Activated naive CD8-positive, alpha-beta T cell treated with anti-CD3 and anti-CD28 coated beads, Interleukin-2, amount 50 U/mL, for 16 hours (primary cell): ENCODE results near the gene SIM2.
"Not testable (repeated sequence)": the region's sequence is repeated elsewhere in the genome, so short reads cannot be mapped to it uniquely, and the experiment has no call there.

Experiments used
- DNase-seq: peaks from one replicate; pipeline ENCODE4 v3.0.0-alpha.2; 2020; ENCODE audit warnings: low read depth, low spot score

The SIM2 gene, protein sequence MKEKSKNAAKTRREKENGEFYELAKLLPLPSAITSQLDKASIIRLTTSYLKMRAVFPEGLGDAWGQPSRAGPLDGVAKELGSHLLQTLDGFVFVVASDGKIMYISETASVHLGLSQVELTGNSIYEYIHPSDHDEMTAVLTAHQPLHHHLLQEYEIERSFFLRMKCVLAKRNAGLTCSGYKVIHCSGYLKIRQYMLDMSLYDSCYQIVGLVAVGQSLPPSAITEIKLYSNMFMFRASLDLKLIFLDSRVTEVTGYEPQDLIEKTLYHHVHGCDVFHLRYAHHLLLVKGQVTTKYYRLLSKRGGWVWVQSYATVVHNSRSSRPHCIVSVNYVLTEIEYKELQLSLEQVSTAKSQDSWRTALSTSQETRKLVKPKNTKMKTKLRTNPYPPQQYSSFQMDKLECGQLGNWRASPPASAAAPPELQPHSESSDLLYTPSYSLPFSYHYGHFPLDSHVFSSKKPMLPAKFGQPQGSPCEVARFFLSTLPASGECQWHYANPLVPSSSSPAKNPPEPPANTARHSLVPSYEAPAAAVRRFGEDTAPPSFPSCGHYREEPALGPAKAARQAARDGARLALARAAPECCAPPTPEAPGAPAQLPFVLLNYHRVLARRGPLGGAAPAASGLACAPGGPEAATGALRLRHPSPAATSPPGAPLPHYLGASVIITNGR

DNA sequence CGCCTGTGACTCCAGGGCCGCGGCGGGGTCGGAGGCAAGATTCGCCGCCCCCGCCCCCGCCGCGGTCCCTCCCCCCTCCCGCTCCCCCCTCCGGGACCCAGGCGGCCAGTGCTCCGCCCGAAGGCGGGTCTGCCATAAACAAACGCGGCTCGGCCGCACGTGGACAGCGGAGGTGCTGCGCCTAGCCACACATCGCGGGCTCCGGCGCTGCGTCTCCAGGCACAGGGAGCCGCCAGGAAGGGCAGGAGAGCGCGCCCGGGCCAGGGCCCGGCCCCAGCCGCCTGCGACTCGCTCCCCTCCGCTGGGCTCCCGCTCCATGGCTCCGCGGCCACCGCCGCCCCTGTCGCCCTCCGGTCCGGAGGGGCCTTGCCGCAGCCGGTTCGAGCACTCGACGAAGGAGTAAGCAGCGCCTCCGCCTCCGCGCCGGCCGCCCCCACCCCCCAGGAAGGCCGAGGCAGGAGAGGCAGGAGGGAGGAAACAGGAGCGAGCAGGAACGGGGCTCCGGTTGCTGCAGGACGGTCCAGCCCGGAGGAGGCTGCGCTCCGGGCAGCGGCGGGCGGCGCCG lies at the start of gene SIM2:
SIM2 (plus strand) TSS at position 135 of the 565 bp plus-strand sequence. CDS start 632 bp downstream, outside the sequence.
- DNase-seq: no peak

DNA sequence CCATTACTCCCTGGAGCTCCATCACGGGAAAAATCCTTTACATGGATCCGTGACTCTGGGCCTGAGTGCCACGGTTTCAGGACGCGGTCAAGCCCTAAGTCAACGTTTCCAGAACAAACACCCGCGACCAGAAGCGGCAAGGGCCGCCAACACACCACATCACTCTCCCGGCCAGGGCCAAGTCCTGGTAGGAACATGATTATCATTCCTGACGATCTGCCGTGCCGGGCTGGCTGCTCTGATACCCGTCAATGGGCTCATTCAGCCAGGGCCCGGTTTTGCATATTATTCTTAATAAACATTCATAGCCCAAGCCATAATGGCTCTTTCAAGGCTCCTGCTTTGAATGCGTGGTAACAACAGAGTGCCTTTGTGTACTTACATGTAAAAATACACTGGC lies 44.6 kb upstream of the SIM2 start:
- DNase-seq: no peak

DNA sequence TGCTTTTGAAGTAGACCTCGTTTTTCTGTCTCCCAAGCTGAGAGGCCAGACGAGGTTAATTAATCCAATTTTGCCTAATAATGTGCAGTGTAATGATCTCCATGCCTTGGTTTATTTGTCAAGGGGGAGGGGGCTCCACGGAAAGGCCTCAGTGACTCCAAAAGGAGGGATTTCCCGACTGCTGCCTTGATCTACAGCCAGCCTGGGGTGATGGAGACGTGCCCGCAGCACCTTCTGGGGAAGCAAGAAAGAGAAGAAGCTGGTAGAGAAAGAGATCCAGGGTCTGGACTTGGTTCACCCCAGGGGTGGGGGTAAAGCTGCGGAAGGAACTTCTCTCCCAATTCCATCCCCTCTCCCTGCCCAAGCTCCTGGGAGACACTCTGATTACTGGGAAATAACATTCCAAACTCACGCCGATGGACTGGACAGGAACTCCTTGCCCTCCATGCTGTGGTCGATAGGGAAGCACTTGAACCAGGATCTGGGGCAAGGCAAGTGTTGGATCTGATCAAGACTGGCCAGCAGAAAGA lies 44.1 kb upstream of the SIM2 start:
- DNase-seq: no peak

DNA sequence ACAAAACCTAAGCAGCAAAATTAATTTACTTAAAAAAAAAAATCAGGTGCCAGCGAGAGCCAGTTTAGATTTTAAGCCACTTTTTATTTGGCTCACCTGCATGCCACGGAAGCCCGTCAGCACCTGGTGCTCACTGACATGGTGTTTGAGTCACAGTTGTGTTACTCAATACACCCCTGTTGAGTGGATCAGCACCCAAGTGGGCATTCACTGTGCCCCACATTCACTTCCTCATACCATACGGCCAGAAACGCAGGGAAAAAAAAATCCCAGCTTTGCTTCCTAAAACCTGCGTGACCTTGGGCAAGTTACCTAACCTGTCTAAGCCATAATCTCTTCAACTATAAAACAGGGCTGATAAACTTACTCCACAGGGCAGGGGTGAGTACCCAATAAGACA lies 42.8 kb upstream of the SIM2 start:
- no peak for DNase-seq

DNA sequence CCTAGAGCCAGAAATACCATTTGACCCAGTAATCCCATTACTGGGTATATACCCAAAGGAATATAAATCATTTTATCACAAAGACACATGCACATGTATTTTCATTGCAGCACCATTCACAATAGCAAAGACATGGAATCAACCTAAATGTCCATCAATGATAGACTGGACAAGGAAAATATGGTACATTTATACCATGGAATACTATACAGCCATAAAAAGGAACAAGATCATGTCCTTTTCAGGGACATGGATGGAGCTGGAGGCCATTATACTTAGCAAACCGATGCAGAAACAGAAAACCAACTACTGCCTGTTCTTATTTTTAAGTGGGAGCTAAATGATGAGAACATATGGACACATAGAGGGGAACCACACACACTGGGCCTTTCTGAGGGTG lies 41.6 kb upstream of the SIM2 start:
- not testable (repeated sequence) for DNase-seq

DNA sequence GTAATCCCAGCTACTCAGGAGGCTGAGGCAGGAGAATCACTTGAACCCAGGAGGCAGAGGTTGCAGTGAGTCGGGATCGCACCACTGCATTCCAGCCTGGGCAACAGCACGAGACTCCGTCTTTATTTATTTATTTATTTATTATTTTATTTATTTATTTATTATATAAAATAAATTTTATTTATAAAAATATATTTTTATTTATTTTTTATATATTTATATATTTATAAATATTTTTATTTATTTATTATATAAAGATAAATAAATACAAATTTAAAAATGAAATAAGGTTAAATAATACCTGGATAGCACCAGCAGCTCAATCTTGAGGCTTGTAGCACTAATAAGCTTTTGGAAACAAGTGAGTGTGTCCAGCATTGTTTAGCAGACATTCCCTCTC lies 40.9 kb upstream of the SIM2 start:
- no peak for DNase-seq

DNA sequence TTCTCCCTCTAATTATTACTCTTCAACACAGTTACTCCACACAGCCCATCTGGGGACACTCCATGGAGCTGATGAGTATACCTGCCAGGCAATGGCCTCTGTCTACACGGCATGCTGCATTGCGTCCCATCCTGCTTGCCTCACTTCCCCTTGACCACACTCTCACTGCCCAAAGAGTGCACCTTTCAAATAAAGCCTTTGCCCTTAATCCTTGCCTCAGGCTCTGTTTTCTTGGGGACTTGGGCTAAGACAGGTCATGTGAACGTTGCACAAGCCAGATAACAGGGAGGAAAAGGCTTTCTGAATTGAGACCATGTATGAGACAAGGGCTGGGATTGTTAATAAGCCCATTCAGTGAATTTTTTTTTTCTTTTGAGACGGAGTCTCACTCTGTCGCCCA lies 40.0 kb upstream of the SIM2 start:
- DNase-seq: no peak

DNA sequence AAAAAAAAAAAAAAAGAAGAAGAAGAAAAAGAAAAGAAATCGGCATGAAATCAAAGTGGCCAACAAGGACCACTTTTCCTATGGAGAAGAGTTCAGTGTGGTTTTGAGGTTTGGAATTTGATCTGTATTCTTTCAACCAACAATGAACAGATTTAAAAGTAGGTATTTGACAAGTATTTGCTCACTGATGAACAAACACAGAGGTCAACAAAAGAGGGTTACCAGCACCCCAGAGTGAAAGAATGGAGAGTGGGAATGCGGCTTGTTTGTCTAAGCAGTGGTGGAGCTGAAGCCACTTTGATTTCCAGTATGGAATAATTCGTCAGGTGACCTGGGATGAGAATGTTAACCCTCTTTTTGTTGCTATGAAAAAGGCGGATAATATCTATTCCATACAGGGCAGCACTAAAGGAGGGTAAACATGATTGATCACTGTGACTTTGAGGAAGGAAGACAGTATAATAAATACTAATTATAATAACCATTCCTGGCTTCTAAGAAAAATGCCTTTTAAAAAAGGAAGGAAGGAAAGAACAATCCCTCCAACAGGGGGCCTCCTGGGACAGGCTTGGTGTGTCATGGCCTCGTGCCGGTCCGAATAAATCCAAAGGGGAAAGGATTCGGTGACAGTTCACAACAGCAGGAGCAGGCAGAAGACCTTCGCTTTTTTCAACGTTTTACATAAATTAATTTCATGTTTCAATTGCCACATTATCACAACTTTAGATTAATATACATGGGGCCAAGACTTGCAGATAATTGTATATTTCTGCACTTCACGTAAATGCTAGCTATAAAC lies 37.2 kb upstream of the SIM2 start:
- DNase-seq: no peak

DNA sequence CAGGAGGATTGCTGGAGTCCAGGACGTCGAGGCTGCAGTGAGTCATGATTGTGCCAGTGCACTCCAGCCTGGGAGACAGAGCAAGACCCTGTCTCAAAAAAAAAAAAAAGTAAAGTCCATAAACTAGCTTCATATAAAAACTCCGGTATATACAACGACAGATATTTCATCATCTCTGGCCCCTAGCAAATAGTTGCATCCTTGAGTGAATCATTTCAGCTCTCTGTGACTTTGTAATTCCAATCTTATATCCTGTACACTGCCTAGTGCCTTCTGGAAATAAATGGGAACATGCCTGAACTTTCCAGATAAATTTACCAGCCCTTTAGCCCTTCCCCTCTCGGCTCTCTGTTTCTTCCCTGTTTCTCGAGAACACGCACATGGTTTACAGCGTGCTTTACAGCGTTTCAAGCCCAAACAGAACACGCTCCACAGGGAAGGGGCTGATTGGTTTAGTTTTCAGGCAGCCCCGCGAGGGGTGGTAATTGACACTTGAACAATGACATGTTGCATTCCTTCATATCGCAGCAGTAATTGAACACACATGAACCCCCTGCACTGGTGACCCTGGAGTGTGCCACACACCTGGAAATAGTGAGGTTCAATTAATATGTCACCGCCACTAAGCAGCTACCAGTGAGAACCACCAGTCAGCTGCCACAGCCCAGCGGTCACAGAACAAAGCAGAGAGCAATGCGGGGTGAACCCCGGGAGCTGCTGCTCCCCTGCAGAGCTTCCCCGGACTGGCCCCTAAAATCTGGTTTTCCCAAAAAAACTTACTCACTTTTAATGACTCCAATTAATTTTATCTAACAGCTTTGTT lies 35.7 kb upstream of the SIM2 start:
- DNase-seq: no peak

DNA sequence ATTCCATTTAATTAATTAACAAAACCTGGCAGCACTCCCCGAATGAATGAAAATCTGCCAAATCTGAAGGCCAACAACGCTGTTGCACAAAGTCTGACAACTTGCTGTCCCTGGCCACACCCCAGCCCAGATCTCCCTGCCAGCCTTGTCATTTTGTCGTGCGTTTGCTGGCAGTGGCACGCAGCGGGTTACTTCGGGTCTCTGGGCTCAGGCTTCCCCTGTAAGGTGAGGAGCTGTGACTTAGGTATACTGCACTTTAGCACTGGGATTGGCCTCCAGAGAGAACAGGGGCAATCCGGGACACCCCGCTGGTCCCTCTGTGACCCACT lies 34.3 kb upstream of the SIM2 start:
- DNase-seq: no peak

DNA sequence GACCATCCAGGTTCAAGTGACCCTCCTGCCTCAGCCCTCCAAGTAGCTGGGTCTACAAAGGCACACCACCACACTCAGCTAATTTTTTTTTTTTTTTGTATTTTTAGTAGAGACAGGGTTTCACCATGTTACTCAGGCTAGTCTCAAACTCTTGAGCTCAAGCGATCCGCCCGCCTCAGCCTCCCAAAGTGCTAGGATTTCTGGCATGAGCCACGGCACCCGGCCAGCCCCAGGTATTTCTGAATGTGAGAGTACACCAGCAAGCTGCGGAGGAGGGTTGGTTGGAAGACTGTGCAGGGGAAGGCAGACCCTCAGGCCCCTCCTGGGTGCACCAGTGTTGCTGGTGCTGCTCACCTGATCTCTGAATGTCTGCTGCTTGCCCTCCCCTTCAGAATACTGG lies 33.1 kb upstream of the SIM2 start:
- no peak for DNase-seq

DNA sequence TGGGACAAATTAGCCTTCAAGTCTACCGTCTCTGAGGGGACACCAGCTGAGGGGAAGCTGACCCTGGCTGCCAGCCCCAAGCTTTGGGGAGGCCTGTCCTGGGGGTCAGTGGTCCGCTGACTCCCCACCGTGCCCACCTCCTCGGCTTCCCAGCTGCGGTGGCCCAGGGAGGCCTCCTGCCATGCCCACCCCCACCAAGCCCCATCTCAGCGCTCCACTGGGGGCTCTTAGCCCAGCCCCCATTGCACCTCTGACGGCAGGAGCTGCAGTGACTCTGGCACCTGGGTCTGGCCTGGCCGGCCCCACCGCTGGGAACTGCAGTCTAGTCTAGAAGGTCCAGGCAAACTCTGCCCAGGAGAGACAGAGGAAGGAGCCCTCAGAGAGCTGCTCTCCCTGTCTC lies 30.2 kb upstream of the SIM2 start:
- no peak for DNase-seq

DNA sequence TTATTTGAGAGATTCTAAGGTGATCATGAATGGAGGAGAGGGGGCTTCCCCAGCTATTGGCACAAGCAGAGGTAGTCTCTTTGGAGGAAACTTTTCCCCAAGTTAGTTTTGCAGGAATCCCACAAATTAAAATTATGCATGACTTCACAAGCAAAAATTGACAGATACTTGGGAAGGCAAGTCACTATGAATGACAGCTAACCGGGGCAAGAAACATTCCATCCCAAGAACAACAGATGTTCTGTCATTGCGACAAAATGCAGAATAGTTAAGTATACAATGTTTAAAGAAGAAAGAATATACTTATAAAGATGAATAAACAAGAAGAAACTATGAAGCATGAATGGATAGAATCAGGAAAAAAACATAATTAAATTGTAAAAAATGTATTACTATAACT lies 27.1 kb upstream of the SIM2 start:
- DNase-seq: no peak

DNA sequence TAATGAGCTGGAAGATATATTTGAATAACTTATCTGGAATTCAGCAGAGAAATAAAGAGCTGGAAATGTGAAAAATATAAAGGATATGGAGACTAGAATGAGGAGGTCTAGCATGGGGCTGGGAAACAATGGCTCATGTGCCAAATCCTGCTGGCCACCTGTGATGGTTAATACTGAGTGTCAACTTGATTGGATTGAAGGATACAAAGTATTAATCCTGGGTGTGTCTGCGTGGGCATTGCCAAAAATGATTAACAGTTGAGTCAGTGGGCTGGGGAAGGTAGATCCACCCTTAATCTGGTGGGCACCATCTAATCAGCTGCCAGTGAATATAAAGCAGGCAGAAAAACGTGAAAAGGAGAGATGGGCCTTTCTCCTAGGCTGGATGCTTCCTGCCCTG lies 26.6 kb upstream of the SIM2 start:
- not testable (repeated sequence) for DNase-seq

DNA sequence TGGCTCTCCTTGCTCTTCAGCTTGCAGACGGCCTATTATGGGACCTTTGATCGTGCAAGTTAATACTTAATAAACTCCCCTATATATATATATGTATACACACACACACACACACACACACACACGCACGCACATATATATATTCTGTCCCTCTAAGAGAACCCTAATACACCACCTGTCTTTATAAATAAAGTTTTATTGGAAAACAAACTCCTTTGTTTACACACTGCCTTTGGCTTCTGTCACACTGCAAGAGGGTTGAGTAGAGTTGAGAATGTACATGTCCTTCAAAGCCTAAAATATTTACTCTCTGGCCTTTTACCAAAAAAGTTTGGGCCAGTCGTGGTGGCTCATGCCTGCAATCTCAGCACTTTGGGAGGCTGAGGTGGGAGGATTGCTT lies 26.2 kb upstream of the SIM2 start:
- DNase-seq: no peak

DNA sequence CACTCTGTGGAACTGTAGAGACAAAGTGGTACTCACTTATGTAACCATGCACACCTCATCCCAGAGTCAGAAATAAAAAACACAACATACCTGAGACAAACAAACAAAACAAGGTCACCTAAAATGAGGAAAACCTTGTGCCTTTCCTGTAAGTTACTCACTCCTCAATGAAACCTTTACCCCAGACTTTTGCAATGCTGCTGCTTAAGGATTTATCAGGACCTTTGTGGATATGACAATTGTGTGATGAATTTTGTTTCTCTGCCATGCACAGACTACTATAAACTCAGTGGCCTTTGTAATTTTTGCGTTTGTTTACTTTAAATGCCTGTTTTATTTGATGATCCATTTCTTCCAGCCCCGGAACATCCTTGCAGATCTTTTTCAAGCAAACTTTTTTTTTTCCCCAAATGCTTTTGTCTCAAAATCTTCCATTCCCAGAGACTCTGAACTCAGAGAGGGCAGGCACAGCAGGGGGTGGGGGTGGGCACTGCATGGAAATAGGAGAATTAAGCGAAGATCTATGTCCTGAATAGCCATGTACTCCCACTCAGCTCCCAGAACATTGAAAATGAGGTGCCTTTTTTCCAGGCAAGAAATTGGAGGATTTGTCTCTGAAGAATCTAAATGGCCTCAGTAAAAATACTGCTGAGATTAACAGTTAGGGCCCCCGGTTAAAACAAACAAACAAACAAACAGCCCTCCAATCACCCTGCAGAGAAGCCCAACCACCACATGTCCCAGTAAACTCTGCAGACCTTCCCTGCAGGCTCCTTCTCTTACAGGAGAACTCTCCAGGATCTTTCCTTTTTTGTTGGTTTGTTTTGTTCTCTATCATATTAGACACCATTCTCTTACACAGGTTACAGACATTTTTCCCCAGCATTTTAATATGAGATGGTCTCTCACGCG lies 22.6 kb upstream of the SIM2 start:
- DNase-seq: no peak

DNA sequence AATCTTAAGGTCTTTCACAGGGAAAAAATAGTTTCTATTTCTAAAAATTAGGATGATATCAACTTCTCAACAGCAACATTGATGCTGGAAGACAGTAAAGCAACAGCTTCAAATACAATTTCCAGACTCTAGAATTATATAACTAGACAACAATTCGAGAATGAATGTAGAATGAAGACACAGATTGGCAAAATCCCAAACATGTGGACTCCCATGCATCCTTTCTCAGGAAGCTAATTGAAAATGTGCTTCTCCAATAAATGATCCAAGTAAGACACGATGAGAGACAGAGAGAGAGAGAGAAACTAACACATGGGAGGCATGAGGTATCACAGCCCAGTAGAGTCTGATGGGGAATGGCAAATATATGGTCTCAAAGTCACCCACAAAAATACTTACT lies 21.5 kb upstream of the SIM2 start:
- DNase-seq: no peak

DNA sequence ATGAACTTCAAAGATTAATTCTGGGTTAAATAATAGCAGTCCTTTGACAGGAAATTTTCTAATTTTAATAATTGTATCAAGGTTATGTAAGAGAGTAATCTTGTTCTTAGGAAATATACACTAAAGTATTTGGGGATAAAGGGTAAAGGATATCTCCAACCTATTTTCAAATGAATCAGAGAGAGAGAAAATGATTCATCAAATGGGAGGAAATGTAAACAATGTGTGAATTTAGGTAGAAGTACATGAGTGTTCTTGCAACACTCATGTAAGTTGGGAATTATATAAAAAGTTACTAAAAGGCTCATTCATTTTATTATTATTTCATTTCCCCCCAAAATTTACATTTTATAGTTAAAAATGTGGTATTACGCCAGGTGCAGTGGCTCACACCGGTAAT lies 20.4 kb upstream of the SIM2 start:
- DNase-seq: no peak

DNA sequence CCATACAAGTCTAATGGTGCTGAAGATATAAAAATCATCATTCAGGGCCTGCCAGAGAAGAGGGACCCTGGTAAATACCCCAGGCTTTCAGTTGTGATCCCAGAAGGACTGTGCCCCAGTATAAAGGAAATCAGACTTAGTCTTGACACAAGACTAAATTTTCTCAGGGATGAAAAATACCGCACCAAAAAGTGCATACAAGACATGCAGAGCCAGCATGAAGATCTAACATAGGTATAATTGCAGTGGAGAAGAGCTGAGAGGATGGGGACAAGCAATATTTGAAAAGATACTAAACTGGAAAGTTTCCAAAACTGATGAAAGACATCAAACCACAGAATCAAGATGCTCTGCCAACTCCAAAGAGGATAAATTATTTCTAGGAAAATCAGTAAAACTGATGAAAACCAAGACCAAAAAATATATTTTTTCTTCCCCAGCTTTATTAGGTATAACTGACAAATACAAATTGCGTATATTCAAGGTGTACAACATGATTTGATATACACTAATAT lies 17.7 kb upstream of the SIM2 start:
- no peak for DNase-seq
